DMS53 treated with DMSO at 0.1 percent for 48 hours (cell line): ENCODE measurements around the gene CANT1.

Experiments
- DNase-seq: peaks from one replicate; lab custom pipeline; 2025; ENCODE audit not compliant: unreplicated experiment; lab: John Stamatoyannopoulos, UW

The CANT1 gene

GRCh38 chr17:79010304-79010646 lies 711 bp upstream of the CANT1 start:
- no peak for DNase-seq

DNA sequence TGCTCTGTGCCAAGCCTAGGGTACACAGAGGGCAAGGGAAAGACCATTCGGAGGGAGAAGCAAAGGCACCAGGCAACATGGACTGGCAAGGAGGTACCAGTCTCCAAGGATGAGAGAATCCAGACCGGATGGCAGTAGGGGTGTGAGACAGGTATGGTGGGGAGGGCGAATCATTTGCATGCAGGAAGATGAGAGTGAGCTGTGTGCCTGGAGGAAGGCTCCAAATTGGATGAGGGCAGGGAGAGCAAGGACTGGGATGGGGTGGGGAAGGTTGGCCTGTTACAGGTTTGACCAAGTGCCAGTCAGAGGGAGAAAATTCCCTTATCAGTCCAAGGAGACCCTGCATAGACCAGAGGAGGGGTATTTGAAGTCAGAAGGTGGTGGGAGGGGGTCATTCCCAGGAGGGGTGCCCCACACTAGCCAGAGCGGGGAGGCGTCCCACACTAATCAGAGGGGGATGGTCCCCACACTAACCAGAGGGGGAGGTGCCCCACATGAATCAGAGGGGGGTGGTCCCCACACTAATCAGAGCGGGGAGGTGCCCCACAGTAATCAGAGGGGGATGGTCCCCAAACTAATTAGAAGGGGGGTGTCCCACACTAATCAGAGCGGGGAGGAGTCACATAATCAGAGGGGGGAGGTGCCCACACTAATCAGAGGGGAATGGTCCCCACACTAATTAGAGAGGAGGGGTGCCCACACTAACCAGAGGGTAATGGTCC lies 737 bp downstream of the CANT1 start:
- DNase-seq, result no peak

- no peak for DNase-seq
These were observed 1.8 kb downstream of the CANT1 start for GRCh38 chr17:79007504-79008381.

DNA sequence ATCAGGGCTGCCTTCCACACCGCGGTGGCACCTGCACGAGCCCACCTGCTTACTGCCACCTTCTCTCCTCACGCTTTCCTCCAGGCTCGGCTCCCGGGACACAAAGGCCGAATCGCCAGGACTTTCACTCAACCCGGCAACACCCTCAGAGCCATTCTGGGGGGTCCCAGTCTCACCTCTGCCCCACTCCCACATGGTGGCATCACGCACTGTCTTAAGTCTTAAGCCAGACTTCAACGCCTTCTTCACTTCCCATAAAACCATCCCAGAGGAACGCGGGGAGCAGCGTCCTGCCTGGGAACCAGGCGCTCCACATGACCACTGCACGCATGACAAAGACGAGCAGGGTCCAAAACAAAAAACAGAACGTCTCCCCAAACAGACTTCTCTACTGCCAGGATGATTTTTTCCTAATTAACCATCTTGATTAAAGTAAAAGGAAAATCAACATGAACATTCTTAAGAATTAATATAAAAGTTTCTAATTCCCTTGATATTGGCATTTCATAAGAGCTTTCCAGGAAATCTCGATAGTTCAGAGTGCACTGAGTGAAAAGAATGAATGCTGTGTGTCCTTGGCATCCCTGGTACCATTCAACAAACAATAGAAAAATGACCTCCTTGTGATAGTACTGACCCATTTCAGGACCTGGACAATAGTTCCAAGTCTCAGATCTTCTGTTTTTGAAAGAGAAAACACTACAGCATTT lies 2.6 kb downstream of the CANT1 start:
- no peak for DNase-seq

GRCh38 chr17:79006046-79006445 lies 3.5 kb downstream of the CANT1 start:
- peak; percentile 23 for DNase-seq

DNA sequence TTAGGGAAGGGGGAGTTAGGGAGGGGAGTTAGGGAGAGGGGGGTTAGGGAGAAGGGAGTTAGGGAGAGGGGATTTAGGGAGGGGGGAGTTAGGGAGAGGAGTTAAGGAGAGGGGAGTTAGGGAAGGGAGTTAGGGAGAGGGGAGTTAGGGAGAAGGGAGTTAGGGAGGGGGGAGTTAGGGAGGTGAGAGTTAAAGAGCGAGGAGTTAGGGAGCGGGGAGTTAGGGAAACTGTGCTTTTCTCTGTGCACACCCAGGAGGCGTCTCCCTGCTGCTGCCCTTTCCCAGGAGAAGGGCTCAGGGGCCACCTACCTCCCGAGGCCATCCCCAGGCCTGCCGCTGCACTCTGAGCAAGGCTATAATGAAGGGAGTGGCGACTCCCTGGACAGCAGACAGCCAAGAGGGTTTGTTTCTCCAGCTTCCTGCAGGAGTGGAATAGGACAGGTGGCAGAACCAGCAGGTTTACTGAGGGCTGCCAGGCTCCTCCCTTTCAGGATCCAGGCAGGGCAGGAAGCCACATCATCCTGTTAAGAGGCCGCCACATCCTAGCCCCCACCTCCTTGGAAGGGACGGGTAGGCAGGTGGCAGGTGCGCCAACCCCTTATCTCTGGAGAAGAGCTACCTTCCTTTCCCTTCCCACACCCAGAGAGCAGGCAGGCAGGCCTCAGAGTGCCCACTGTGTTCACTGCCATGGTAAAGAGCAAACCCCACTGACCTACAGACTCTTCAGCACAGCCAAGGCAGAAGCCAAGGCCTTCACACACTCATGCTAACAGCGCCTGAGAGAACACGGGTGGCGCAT lies 4.3 kb downstream of the CANT1 start:
- peak; percentile 97 for DNase-seq

GRCh38 chr17:79003661-79004411 lies 5.7 kb downstream of the CANT1 start:
- DNase-seq, result no peak

DNA sequence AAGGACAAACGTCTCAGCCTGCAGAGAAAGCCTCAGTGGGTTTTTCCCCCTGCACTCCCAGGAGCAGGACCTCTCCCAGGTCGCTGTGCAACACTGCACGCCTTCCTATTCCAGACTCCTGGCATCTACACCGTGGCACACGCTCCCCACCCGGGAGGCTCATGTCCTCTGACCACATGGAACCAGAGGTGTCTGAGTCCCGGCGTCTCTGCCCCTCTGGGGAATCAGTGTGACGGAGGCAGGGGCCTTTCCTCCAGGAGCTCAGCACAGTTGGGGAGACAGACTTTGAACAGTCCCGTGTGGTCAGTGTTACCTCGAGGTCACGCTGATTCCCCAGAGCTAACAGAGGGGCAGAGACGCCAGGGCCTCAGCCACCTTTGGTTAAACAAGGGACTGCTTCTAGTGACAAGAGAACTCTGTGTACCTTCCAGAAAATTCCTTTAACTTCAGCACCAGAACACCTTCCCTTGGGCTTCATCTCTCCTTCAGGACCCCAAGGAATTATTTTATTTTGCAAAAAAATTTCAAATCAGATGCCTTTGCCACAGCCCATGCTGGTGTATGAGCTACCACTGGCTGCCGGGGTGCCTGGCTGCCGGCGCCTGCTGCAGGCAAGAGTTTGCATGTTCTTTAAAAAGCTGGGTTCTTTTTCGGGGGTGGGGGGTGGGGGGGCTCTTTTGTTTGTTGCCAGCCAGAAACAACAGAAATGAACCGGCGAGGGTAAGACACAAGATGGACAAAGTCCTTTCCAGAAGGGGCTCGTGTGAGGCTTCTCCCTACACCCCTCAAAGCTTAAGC lies 6.6 kb downstream of the CANT1 start:
- no peak for DNase-seq

GRCh38 chr17:79002291-79002690 lies 7.3 kb downstream of the CANT1 start:
- DNase-seq, result no peak

- no peak for DNase-seq
These were observed 8.2 kb downstream of the CANT1 start for GRCh38 chr17:79001190-79002020.

GRCh38 chr17:79000396-79001189 lies 9.0 kb downstream of the CANT1 start:
- no peak for DNase-seq

GRCh38 chr17:78999947-79000395 lies 9.6 kb downstream of the CANT1 start:
- DNase-seq, result no peak

GRCh38 chr17:78999056-78999768 lies 10.4 kb downstream of the CANT1 start:
- no peak for DNase-seq

DNA sequence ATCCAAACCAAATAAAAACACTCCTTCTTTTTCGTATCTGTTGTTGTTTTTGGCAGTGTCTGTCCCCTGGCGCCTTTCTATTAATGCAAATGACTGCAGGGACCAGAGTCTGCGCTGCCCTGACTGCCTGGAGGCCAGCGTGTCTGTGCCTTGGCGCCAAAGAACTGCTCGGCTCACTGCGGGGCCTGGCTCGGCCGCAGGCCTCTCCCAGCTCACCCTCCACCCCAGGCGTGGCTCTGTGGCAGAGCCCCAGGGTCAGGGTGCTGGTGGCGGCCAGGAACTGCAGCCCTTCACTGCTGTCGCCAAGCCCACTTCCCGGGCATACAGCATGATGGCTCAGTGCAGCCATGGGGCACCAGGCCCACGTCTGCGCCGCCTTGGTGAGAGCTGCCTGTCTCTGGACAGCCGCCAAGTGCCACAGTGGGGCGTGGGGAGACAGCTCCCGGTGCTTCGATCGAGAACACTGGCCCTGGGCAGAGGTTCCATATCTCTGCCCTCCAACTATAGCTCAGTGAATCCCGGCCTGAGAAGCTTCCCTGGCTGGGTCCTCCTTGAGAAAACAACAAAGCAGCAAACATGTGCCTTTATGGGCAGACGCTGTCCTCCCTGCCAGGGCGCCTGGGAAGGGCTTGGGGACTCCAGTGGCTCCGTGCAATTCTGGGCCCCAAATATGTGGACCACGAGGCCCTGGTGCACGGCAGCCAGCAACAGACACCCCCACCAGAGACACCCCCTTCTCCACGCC lies 11.1 kb downstream of the CANT1 start:
- no peak for DNase-seq

DNA sequence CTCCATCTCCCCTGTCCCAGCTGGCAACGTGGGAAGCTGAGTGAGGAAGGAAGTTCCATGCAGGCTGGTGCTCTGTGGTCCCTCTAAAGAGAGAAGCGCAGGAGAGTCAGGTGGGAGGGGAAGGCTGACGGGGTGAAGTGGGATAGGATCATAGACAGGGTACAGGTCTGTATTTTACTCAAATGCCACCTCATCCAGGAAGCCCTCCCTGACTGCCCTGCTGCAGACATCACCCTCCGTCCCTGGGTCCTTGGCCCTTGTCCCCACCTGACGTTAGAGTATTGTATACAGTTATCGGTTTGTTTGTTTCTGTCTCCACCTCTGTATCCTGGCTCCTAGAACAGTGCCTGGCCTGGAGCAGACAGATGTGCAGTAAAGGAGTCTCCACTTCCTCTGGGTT lies 11.7 kb downstream of the CANT1 start:
- DNase-seq, result no peak

DNA sequence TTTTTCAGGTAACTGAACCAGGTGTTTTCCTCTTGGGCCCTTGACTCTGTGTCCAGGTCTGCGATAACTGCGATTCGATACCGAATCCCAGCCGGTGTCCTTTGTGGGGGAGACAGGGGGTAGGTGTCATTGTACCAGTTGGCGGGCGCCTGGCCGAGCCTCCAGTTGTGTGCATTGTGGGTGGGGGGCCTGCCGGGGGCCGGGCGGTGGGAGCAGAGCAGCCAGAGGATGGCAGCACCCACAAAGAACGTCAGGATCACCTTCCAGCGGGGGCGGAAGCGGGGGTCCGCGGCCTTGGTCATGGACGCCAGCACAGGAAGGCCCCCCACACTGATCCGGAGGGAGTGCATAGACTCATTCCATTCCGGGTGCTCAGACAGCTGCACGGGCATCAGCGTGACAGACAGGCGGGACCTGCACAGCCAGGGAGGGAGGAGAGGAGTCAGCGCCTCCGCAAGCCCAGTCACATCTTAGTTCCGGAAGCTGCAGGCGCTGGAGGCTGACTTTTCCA lies 12.3 kb downstream of the CANT1 start:
- no peak for DNase-seq
